ENCODE measurements around the gene GNG14.
"Not testable (repeated sequence)": the region's sequence is repeated elsewhere in the genome, so short reads cannot be mapped to it uniquely, and the experiment has no call there.

The GNG14 gene

DNA sequence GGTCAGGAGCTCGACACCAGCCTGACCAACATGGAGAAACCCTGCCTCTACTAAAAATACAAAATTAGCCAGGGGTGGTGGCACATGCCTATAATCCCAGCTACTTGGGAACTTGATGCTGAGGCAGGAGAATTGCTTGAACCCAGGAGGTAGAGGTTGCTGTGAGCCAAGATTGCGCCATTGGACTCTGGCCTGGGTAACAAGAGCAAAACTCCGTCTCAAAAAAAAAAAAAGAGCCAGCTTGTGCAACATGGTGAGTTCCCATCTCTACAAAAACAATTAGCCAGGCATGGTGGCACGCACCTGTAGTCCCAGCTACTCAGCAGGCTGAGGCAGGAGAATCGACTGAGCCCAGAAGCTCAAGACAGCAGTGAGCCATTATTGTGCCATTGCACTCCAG, 9.8 kb upstream of the GNG14 start:
- H3K9me3 ChIP-seq (ENCODE audit: control insufficient read depth, insufficient read depth, low read length); H3K4me3 ChIP-seq (ENCODE audit: low read length); H3K27me3 ChIP-seq (ENCODE audit: control insufficient read depth, insufficient read depth, low read length); H3K27ac ChIP-seq (ENCODE audit: low read length); DNase-seq (ENCODE audit: low read depth, low spot score); H3K4me1 ChIP-seq (ENCODE audit: control insufficient read depth, insufficient read depth, low read length): not testable (repeated sequence)
- no CpG with 5 or more reads among the region's 5 CpGs for WGBS (ENCODE audit: insufficient coverage, insufficient read length)
- H3K36me3 ChIP-seq (ENCODE audit: control insufficient read depth, insufficient read depth, low read length) = peaks cover 31% of the 10 kb centered on the region

GRCh38 chr19:12680034-12680433, 7.8 kb upstream of the GNG14 start:
- no peaks in the 10 kb centered on the region for H3K27me3 ChIP-seq (ENCODE audit: control insufficient read depth, insufficient read depth, low read length)
- no CpG with 5 or more reads among the region's 9 CpGs for WGBS (ENCODE audit: insufficient coverage, insufficient read length)
- no peak overlapping the region for H3K27ac ChIP-seq (ENCODE audit: low read length)
- H3K36me3 ChIP-seq (ENCODE audit: control insufficient read depth, insufficient read depth, low read length) = peaks cover 23% of the 10 kb centered on the region
- DNase-seq (ENCODE audit: low read depth, low spot score) = no peak
- H3K4me1 ChIP-seq (ENCODE audit: control insufficient read depth, insufficient read depth, low read length) = no peaks in the 10 kb centered on the region; the same call in 1 of the 2 replicates
- H3K4me3 ChIP-seq (ENCODE audit: low read length) = no peak overlapping the region
- H3K9me3 ChIP-seq (ENCODE audit: control insufficient read depth, insufficient read depth, low read length) = no peaks in the 10 kb centered on the region

DNA sequence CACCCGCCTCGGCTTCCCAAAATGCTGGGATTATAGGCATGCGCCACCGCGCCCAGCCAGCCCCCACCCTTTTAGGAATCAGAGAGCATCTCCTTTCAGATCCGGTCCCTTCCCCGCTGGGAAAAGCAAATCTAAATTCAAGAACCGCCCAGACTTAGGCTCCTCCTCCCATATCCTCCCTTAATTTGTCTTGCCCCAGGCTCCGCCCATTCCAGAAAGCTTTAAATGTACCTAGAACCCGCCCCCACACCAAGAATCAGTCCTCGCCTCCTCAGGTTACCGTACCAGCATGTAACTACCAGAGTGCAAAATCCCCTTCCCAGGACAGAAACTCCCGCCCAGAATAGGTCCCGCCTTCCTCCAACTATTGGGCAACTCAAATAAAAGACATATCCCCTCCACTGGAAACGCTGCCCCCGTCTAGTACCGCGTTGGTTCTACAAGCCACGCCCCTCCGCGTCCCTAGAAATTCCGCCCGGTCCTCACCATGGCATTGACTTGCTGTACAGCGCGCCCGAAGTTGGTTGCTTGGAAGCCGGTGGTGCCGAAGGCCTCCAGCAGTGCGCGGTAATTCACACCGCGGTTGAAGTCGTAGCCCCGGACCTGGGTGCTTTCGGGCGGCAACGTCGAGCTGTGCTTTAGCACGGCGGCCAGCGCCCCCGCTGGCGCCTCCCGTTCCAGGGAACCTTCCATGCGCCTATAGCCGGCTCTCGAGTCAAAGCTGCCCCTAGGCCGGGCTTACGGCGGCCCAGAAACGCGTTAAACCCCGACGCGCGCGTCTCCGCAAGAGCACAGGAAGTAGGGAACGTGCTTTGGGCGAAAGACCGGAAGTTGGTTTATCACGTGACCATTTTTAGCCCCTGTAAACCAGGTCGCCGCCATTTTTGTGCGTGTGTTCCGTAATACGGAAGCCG, 6.5 kb upstream of the GNG14 start, which contains the start of gene DHPS:
TSS of gene DHPS (minus strand) at position 807 of the 914 bp plus-strand sequence. CDS start at position 693, 114 bp downstream.
- H3K27me3 ChIP-seq (ENCODE audit: control insufficient read depth, insufficient read depth, low read length) = no peaks in the 10 kb centered on the region

DNA sequence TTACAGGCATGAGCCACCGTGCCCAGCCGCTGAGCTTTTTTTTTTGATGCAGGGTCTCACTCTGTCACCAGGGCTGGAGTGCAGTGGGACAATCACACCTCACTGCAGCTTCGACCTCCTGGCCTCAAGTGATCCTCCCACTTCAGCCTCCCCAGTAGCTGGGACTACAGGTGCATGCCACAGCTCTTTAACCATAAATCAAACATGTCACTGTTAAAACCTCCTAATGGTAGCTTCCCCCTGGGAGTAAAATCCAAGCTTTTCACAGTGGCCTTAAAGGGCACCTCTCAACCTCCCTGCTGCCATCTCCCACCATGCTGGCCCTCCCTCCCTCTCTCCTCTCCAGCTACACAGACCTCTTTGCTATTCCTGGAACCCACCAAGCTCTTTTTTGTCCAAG, 2.0 kb upstream of the GNG14 start:
- no peak overlapping the region for H3K4me3 ChIP-seq (ENCODE audit: low read length)
- no peak overlapping the region for H3K27ac ChIP-seq (ENCODE audit: low read length)
- no peaks in the 10 kb centered on the region for H3K9me3 ChIP-seq (ENCODE audit: control insufficient read depth, insufficient read depth, low read length)
- H3K4me1 ChIP-seq (ENCODE audit: control insufficient read depth, insufficient read depth, low read length) = no peaks in the 10 kb centered on the region
- no CpG with 5 or more reads among the region's 3 CpGs for WGBS (ENCODE audit: insufficient coverage, insufficient read length)
- no peaks in the 10 kb centered on the region for H3K27me3 ChIP-seq (ENCODE audit: control insufficient read depth, insufficient read depth, low read length)
- no peak for DNase-seq (ENCODE audit: low read depth, low spot score)
- no peaks in the 10 kb centered on the region for H3K36me3 ChIP-seq (ENCODE audit: control insufficient read depth, insufficient read depth, low read length)

More for the DNA sequence above, 6.5 kb upstream of the GNG14 start, which contains the start of gene DHPS:
- peak; percentile 95 for DNase-seq (ENCODE audit: low read depth, low spot score)
- Histone ChIP-seq H3K27ac (ENCODE audit: low read length) (no peak within 1 kb of the TSS), H3K4me1 (ENCODE audit: control insufficient read depth, insufficient read depth, low read length) (no peaks in the 10 kb centered on the region), H3K9me3 (ENCODE audit: control insufficient read depth, insufficient read depth, low read length) (no peaks in the 10 kb centered on the region), H3K36me3 (ENCODE audit: control insufficient read depth, insufficient read depth, low read length) (peaks cover 13% of the 10 kb centered on the region), H3K4me3 (ENCODE audit: low read length) (peak within 1 kb of the TSS; percentile 64)
- WGBS (ENCODE audit: insufficient coverage, insufficient read length) = no CpG with 5 or more reads among the region's 68 CpGs

- no peaks in the 10 kb centered on the region for H3K36me3 ChIP-seq (ENCODE audit: control insufficient read depth, insufficient read depth, low read length)
- no peak overlapping the region for H3K4me3 ChIP-seq (ENCODE audit: low read length)
- no peak for DNase-seq (ENCODE audit: low read depth, low spot score)
- H3K27me3 ChIP-seq (ENCODE audit: control insufficient read depth, insufficient read depth, low read length) = no peaks in the 10 kb centered on the region
- no peaks in the 10 kb centered on the region for H3K9me3 ChIP-seq (ENCODE audit: control insufficient read depth, insufficient read depth, low read length)
- H3K27ac ChIP-seq (ENCODE audit: low read length) = no peak overlapping the region
- no peaks in the 10 kb centered on the region for H3K4me1 ChIP-seq (ENCODE audit: control insufficient read depth, insufficient read depth, low read length)
- no CpG with 5 or more reads among the region's 12 CpGs for WGBS (ENCODE audit: insufficient coverage, insufficient read length)
These were observed 1.2 kb downstream of the GNG14 start for GRCh38 chr19:12689012-12689411.

DNA sequence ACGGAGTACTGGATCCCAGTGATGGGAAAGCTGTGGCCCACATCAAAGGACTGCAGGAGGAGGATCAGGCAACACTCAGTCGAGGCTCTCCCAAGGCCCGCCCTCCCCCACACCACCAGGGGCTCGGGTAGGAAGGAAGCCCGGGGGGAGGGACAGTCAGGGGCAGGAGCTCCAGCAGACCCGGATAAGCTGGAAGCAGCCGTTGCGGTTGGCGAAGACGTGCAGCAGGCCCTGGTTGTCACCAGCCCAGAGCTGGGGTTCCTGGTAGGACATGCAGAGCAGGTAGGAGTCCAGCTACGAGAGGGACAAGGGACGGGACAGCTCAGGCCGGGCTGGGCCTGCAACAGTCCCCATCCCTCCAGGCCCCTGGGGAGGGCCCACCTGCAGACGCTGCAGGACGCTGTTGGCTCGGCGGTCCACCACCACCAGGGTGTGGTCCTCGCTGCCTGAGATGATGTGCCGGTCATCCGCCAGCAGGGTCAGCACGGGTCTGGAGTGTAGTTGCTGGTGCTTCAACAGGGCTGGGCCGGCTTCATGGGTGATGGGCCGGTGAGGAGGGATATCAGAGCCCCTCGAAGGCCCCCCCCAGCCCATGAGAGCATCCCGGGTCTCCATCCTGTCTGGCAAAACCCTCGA, 1.9 kb downstream of the GNG14 start:
- H3K9me3 ChIP-seq (ENCODE audit: control insufficient read depth, insufficient read depth, low read length) = no peaks in the 10 kb centered on the region
- H3K36me3 ChIP-seq (ENCODE audit: control insufficient read depth, insufficient read depth, low read length) = no peaks in the 10 kb centered on the region
- WGBS (ENCODE audit: insufficient coverage, insufficient read length) = no CpG with 5 or more reads among the region's 26 CpGs
- H3K27me3 ChIP-seq (ENCODE audit: control insufficient read depth, insufficient read depth, low read length) = no peaks in the 10 kb centered on the region
- H3K27ac ChIP-seq (ENCODE audit: low read length) = no peak overlapping the region
- no peak for DNase-seq (ENCODE audit: low read depth, low spot score)
- no peaks in the 10 kb centered on the region for H3K4me1 ChIP-seq (ENCODE audit: control insufficient read depth, insufficient read depth, low read length)
- H3K4me3 ChIP-seq (ENCODE audit: low read length) = no peak overlapping the region

DNA sequence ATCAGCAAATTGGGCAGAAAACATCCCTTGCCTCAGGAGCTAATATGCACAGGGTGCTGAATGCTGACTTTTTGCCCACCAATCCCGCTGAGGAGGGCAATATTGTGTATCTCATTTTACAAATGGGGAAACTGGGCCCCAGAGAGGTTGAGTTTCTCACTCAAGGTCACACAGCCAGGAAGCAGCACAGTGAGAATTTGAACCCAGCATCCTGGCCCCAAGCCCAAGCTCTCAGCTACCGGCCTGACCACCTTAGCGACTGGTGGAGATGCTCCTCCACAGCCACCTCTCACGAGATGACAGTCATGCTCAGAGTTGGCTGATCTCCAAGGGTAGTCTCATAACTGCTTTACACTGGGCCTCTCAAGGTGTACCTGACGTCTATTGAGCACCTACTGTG, 5.2 kb downstream of the GNG14 start:
- Histone ChIP-seq H3K4me3 (ENCODE audit: low read length) (no peak overlapping the region), H3K4me1 (ENCODE audit: control insufficient read depth, insufficient read depth, low read length) (no peaks in the 10 kb centered on the region), H3K27me3 (ENCODE audit: control insufficient read depth, insufficient read depth, low read length) (no peaks in the 10 kb centered on the region), H3K9me3 (ENCODE audit: control insufficient read depth, insufficient read depth, low read length) (no peaks in the 10 kb centered on the region), H3K36me3 (ENCODE audit: control insufficient read depth, insufficient read depth, low read length) (no peaks in the 10 kb centered on the region), H3K27ac (ENCODE audit: low read length) (no peak overlapping the region)
- DNase-seq (ENCODE audit: low read depth, low spot score) = no peak
- no CpG with 5 or more reads among the region's 5 CpGs for WGBS (ENCODE audit: insufficient coverage, insufficient read length)

DNA sequence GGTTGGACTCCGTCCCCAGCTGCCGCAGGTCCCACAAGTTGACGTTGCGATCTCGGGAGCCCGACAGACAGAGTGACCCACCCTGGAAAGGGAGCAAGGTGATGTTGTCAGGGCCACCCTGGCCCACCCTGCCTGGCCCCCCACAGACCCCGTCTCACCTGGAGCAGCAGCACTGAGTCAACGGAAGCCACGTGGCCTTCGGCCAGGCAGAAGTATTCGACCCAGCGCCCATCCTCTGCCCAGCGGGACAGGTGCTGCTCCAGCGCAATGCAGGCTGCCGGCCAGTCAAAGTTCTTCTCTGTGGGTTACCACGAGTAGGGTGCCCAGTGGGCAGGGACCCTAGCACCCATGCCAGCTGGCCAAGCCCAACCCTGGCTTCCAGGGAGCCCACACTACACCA, 6.8 kb downstream of the GNG14 start:
- no peak overlapping the region for H3K27ac ChIP-seq (ENCODE audit: low read length)
- no peaks in the 10 kb centered on the region for H3K9me3 ChIP-seq (ENCODE audit: control insufficient read depth, insufficient read depth, low read length)
- no peaks in the 10 kb centered on the region for H3K36me3 ChIP-seq (ENCODE audit: control insufficient read depth, insufficient read depth, low read length)
- DNase-seq (ENCODE audit: low read depth, low spot score) = no peak
- no peaks in the 10 kb centered on the region for H3K4me1 ChIP-seq (ENCODE audit: control insufficient read depth, insufficient read depth, low read length)
- H3K4me3 ChIP-seq (ENCODE audit: low read length) = no peak overlapping the region
- WGBS (ENCODE audit: insufficient coverage, insufficient read length) = no CpG with 5 or more reads among the region's 16 CpGs
- no peaks in the 10 kb centered on the region for H3K27me3 ChIP-seq (ENCODE audit: control insufficient read depth, insufficient read depth, low read length)

DNA sequence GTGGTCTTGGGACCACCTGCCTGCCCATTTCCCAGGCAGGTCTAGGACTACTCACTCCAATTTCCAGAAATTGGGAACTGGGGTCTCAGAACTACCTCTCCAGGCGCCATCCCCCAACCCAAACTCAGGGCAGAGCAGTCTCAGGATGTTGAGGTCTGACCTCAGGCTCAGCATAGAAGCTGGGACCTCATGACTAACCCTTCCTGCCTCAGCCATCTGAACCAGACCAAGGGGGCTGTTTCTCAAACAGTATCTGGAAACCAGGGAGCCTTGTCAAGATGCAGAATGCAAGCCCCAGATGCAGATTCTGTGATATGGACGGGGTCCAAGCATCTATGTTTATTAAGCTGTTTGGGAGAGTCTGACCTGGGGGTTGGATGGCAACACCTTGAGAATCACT, 7.3 kb downstream of the GNG14 start:
- H3K36me3 ChIP-seq (ENCODE audit: control insufficient read depth, insufficient read depth, low read length) = peaks cover 2% of the 10 kb centered on the region; the same call in 1 of the 2 replicates
- H3K4me3 ChIP-seq (ENCODE audit: low read length) = no peak overlapping the region
- DNase-seq (ENCODE audit: low read depth, low spot score) = no peak
- H3K27ac ChIP-seq (ENCODE audit: low read length) = no peak overlapping the region
- H3K27me3 ChIP-seq (ENCODE audit: control insufficient read depth, insufficient read depth, low read length) = no peaks in the 10 kb centered on the region
- whole genome bisulfite sequencing (ENCODE audit: insufficient coverage, insufficient read length) = no CpG with 5 or more reads among the region's 2 CpGs
- no peaks in the 10 kb centered on the region for H3K4me1 ChIP-seq (ENCODE audit: control insufficient read depth, insufficient read depth, low read length)
- H3K9me3 ChIP-seq (ENCODE audit: control insufficient read depth, insufficient read depth, low read length) = no peaks in the 10 kb centered on the region

DNA sequence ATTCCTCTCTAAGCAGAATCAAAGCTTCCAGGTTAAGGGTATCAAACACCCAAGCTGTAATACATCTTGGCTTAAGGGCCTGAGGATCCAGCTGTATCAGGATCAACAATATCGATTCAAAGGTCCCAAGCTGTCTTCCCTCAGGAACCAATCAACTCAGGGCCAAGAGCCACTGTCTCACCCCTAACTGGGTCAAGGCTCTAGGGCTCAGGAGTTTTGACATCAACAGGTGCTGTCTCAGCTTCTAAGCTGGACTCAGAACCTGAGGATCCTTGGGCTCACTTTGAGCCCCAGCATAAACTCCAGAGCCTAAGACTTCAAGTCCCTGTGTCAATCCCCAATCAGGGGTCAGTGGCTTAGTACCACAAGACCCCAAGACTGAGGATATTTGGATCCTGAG, 7.7 kb downstream of the GNG14 start:
- peaks cover 6% of the 10 kb centered on the region; the same call in 1 of the 2 replicates for H3K36me3 ChIP-seq (ENCODE audit: control insufficient read depth, insufficient read depth, low read length)
- WGBS (ENCODE audit: insufficient coverage, insufficient read length) = no CpG with 5 or more reads among the region's 1 CpG
- no peak overlapping the region; the same call in 1 of the 2 replicates for H3K4me3 ChIP-seq (ENCODE audit: low read length)

More for the DNA sequence above, 7.7 kb downstream of the GNG14 start:
- H3K27ac ChIP-seq (ENCODE audit: low read length) = no peak overlapping the region
- no peak for DNase-seq (ENCODE audit: low read depth, low spot score)
- no peaks in the 10 kb centered on the region for H3K4me1 ChIP-seq (ENCODE audit: control insufficient read depth, insufficient read depth, low read length)
- no peaks in the 10 kb centered on the region for H3K27me3 ChIP-seq (ENCODE audit: control insufficient read depth, insufficient read depth, low read length)
- no peaks in the 10 kb centered on the region for H3K9me3 ChIP-seq (ENCODE audit: control insufficient read depth, insufficient read depth, low read length)

Measured in iPS DF 6.9 (cell line).